Measurements from ENCODE around the gene TFCP2L1. TPM values are rescaled to one million over a fixed set of nuclear protein-coding genes. Genes with fewer than 3 reads are reported as not detected.
"Not testable (repeated sequence)": the region's sequence is repeated elsewhere in the genome, so short reads cannot be mapped to it uniquely, and the experiment has no call there.

TFCP2L1 gene
- total RNA-seq, 1 experiment from 2014 or later: 18.4 TPM

- no peaks in the 10 kb centered on the region for H3K9me3 ChIP-seq
- no peak overlapping the region for H3K27ac Mint-ChIP-seq (ENCODE audit: unreplicated experiment)
- intact Hi-C loops (cut with micrococcal nuclease; ENCODE audit: unreplicated experiment): no loop called here
- H3K4me3 Mint-ChIP-seq (ENCODE audit: unreplicated experiment): no peak overlapping the region
- H3K27me3 Mint-ChIP-seq (ENCODE audit: insufficient read depth, unreplicated experiment): no peaks in the 10 kb centered on the region
- H3K36me3 Mint-ChIP-seq (ENCODE audit: insufficient read depth, unreplicated experiment): no peaks in the 10 kb centered on the region
- no peaks in the 10 kb centered on the region for H3K36me3 ChIP-seq (ENCODE audit: control insufficient read depth, insufficient read depth, low read length)
- BruUV-seq (replicated peaks): no TSS peak
- H3K9me3 Mint-ChIP-seq (ENCODE audit: unreplicated experiment): no peaks in the 10 kb centered on the region
- H3K27me3 ChIP-seq (replicated peaks; ENCODE audit: control insufficient read depth, insufficient read depth, low read length): no peaks in the 10 kb centered on the region
- DNase-seq: no peak
- H3K4me1 ChIP-seq: no peaks in the 10 kb centered on the region
- no peak for TF ChIP-seq CTCF (IDR thresholded peaks at IDR 0.05; ENCODE audit: insufficient read depth in 1 of 2, low read depth in 1 of 2, low read length in 1 of 2, severe bottlenecking in 1 of 2, unreplicated experiment in 1 of 2)
- H3K4me1 Mint-ChIP-seq (ENCODE audit: low read depth, unreplicated experiment): no peaks in the 10 kb centered on the region
- POLR2A ChIA-PET: no interaction called here
- no peak overlapping the region for H3K4me3 ChIP-seq (ENCODE audit: low read depth, low read length)
- CTCF ChIA-PET: no interaction called here
These were observed 52.3 kb downstream of the TFCP2L1 start for GRCh38 chr2:121232626-121233265.

- Mint-ChIP-seq H3K9me3 (ENCODE audit: unreplicated experiment) (no peaks in the 10 kb centered on the region), H3K36me3 (ENCODE audit: insufficient read depth, unreplicated experiment) (no peaks in the 10 kb centered on the region), H3K27ac (ENCODE audit: unreplicated experiment) (no peak overlapping the region), H3K4me3 (ENCODE audit: unreplicated experiment) (no peak overlapping the region), H3K4me1 (ENCODE audit: low read depth, unreplicated experiment) (no peaks in the 10 kb centered on the region), H3K27me3 (ENCODE audit: insufficient read depth, unreplicated experiment) (no peaks in the 10 kb centered on the region)
- intact Hi-C loops (cut with micrococcal nuclease; ENCODE audit: unreplicated experiment): no loop called here
- Histone ChIP-seq H3K27me3 (replicated peaks; ENCODE audit: control insufficient read depth, insufficient read depth, low read length) (no peaks in the 10 kb centered on the region), H3K36me3 (ENCODE audit: control insufficient read depth, insufficient read depth, low read length) (no peaks in the 10 kb centered on the region), H3K4me1 (no peaks in the 10 kb centered on the region), H3K4me3 (ENCODE audit: low read depth, low read length) (no peak overlapping the region), H3K9me3 (no peaks in the 10 kb centered on the region)
- no peak for DNase-seq
- ChIA-PET POLR2A (no interaction called here), CTCF (no interaction called here)
- no peak for TF ChIP-seq CTCF (IDR thresholded peaks at IDR 0.05; ENCODE audit: insufficient read depth in 1 of 2, low read depth in 1 of 2, low read length in 1 of 2, severe bottlenecking in 1 of 2, unreplicated experiment in 1 of 2)
- no TSS peak for BruUV-seq (replicated peaks)
These were observed 53.5 kb downstream of the TFCP2L1 start for GRCh38 chr2:121231385-121232000.

GRCh38 chr2:121228521-121228920 is 56.5 kb downstream of the TFCP2L1 start:
- H3K36me3 ChIP-seq (ENCODE audit: control insufficient read depth, insufficient read depth, low read length): no peaks in the 10 kb centered on the region
- CTCF ChIA-PET: no interaction called here
- Mint-ChIP-seq H3K4me3 (ENCODE audit: unreplicated experiment) (no peak overlapping the region), H3K27ac (ENCODE audit: unreplicated experiment) (no peak overlapping the region), H3K36me3 (ENCODE audit: insufficient read depth, unreplicated experiment) (no peaks in the 10 kb centered on the region), H3K27me3 (ENCODE audit: insufficient read depth, unreplicated experiment) (no peaks in the 10 kb centered on the region), H3K4me1 (ENCODE audit: low read depth, unreplicated experiment) (no peaks in the 10 kb centered on the region), H3K9me3 (ENCODE audit: unreplicated experiment) (no peaks in the 10 kb centered on the region)
- DNase-seq: no peak
- no peaks in the 10 kb centered on the region for H3K27me3 ChIP-seq (replicated peaks; ENCODE audit: control insufficient read depth, insufficient read depth, low read length)
- no peaks in the 10 kb centered on the region for H3K9me3 ChIP-seq
- BruUV-seq (replicated peaks): no TSS peak
- H3K4me1 ChIP-seq: no peaks in the 10 kb centered on the region
- H3K4me3 ChIP-seq (ENCODE audit: low read depth, low read length): no peak overlapping the region
- POLR2A ChIA-PET: interaction anchor here (0.9 kb wide), 1 partner anchor 68 kb away, joined by 6 read pairs; no protein-coding TSS in a partner anchor
- intact Hi-C loops (cut with micrococcal nuclease; ENCODE audit: unreplicated experiment): no loop called here
- no peak for TF ChIP-seq CTCF (IDR thresholded peaks at IDR 0.05; ENCODE audit: insufficient read depth in 1 of 2, low read depth in 1 of 2, low read length in 1 of 2, severe bottlenecking in 1 of 2, unreplicated experiment in 1 of 2)

- DNase-seq; BruUV-seq (replicated peaks); H3K36me3 ChIP-seq (ENCODE audit: control insufficient read depth, insufficient read depth, low read length); POLR2A ChIA-PET; CTCF ChIA-PET; H3K27me3 Mint-ChIP-seq (ENCODE audit: insufficient read depth, unreplicated experiment); H3K4me1 ChIP-seq; H3K27me3 ChIP-seq (replicated peaks; ENCODE audit: control insufficient read depth, insufficient read depth, low read length); H3K27ac Mint-ChIP-seq (ENCODE audit: unreplicated experiment); intact Hi-C loops (cut with micrococcal nuclease; ENCODE audit: unreplicated experiment); H3K36me3 Mint-ChIP-seq (ENCODE audit: insufficient read depth, unreplicated experiment); H3K4me1 Mint-ChIP-seq (ENCODE audit: low read depth, unreplicated experiment); H3K4me3 ChIP-seq (ENCODE audit: low read depth, low read length); H3K9me3 ChIP-seq; H3K9me3 Mint-ChIP-seq (ENCODE audit: unreplicated experiment); H3K4me3 Mint-ChIP-seq (ENCODE audit: unreplicated experiment): not testable (repeated sequence)
These were observed 57.4 kb downstream of the TFCP2L1 start for GRCh38 chr2:121227381-121228144.

- H3K27ac Mint-ChIP-seq (ENCODE audit: unreplicated experiment); CTCF ChIA-PET; H3K27me3 Mint-ChIP-seq (ENCODE audit: insufficient read depth, unreplicated experiment); H3K4me3 Mint-ChIP-seq (ENCODE audit: unreplicated experiment); DNase-seq; POLR2A ChIA-PET; intact Hi-C loops (cut with micrococcal nuclease; ENCODE audit: unreplicated experiment); H3K36me3 Mint-ChIP-seq (ENCODE audit: insufficient read depth, unreplicated experiment); H3K4me3 ChIP-seq (ENCODE audit: low read depth, low read length); H3K4me1 Mint-ChIP-seq (ENCODE audit: low read depth, unreplicated experiment); H3K9me3 Mint-ChIP-seq (ENCODE audit: unreplicated experiment); BruUV-seq (replicated peaks); H3K9me3 ChIP-seq; H3K36me3 ChIP-seq (ENCODE audit: control insufficient read depth, insufficient read depth, low read length); H3K4me1 ChIP-seq; H3K27me3 ChIP-seq (replicated peaks; ENCODE audit: control insufficient read depth, insufficient read depth, low read length): not testable (repeated sequence)
These were observed 59.3 kb downstream of the TFCP2L1 start for GRCh38 chr2:121225681-121226080.

Data from Caco-2 (cell line).